ENCODE measurements around the gene CYBC1.

DNA sequence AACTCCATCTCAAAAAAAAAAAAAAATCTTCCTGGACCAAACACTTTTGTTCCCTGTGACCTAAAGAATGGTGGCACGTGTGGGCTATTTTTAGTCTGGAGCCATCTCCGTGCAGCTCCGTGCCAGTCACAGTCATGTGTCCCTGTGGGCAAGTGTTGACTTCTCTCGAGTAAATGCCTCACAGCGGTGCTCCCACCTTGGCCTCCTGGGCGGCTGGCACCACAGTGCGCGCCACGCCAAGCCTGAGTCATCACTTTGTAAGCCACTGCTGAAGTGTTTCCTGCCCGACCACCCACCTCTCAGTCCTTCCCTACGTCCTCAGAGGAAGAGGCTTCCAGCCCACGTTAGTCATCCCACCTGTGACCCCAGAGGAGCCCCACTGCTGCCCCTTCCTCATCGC is 43.3 kb downstream of the CYBC1 start:
- TF ChIP-seq ZNF274 (IDR thresholded peaks at IDR 0.05; ENCODE audit: low read depth, low read length), result no peak
- no peak for TF ChIP-seq YY1 (IDR thresholded peaks at IDR 0.05; ENCODE audit: insufficient read depth, insufficient read length)
- TF ChIP-seq SUZ12 (IDR thresholded peaks at IDR 0.05; ENCODE audit: extremely low read depth, insufficient read depth, insufficient read length), result no peak

All from NT2/D1 (cell line).